CD4-positive, alpha-beta T cell treated with Interleukin-6 at 100 ng/mL for 8 hours (primary cell): ENCODE results near the gene ZFYVE28.
A peak's percentile ranks its signal among the peaks of the same experiment; 100 is the strongest.
"Not testable (repeated sequence)": the region's sequence is repeated elsewhere in the genome, so short reads cannot be mapped to it uniquely, and the experiment has no call there.

Experiments
- DNase-seq: peaks from one replicate; pipeline ENCODE4 v3.0.0-alpha.2; 2020; ENCODE audit warnings: mixed read lengths, low spot score

ZFYVE28 gene

DNA sequence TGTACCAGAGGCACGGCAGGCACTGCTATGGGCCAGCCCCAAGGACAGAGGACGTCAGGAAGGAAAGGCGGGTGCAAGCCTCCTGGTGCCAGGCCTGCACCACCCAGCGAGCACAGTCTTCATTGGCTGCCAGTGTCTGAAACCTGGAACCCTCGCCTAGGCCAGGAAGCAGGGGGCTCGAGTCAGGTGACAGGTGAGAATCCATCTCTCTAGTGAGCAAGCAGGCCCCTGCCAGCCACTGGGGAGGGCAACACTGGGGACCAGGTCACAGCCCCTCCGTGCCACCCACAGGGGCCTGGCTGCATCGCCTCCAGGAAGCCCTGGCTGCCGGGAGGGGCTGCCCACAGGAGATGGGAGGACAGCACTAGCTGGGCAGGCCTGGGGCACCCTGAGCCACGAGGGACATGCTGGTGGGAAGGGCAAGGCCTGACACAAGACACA lies 169.6 kb downstream of the ZFYVE28 start:
- no peak for DNase-seq

DNA sequence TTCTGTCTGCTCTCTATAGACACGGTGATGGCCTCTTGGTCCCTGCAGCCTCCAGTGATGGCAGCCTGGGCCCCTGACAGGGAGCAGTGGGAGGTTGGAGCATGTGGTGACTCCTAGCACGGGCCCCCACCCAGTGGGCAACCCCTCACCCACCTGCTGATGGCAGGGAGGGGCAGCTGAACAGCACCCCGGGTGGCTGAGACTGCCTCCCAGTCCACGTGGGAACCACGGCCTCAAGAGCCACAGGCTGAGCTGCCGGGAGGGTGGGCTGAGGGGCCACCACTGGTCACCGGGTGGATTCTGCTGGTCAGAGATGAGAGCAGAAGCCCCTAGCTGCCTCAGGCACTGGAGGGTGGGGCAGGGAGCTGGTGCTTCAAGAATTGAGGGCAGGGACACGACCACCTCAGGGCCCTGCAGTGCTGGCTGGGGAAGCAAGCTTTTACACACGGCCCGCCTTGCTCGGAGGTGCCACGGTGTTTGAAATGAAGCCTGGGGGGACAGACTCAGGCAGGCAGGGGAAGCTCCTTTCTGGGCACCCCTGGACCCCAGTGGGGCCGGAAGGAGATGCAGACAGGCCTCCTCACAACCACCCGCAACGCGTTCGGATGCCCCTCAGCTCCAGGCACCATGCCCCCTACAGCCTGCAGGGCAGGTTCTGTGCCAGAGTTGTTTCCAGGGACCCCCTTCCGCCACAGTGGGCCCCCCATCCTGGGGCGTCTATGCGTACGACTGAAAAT lies 170.2 kb downstream of the ZFYVE28 start:
- DNase-seq: no peak

DNA sequence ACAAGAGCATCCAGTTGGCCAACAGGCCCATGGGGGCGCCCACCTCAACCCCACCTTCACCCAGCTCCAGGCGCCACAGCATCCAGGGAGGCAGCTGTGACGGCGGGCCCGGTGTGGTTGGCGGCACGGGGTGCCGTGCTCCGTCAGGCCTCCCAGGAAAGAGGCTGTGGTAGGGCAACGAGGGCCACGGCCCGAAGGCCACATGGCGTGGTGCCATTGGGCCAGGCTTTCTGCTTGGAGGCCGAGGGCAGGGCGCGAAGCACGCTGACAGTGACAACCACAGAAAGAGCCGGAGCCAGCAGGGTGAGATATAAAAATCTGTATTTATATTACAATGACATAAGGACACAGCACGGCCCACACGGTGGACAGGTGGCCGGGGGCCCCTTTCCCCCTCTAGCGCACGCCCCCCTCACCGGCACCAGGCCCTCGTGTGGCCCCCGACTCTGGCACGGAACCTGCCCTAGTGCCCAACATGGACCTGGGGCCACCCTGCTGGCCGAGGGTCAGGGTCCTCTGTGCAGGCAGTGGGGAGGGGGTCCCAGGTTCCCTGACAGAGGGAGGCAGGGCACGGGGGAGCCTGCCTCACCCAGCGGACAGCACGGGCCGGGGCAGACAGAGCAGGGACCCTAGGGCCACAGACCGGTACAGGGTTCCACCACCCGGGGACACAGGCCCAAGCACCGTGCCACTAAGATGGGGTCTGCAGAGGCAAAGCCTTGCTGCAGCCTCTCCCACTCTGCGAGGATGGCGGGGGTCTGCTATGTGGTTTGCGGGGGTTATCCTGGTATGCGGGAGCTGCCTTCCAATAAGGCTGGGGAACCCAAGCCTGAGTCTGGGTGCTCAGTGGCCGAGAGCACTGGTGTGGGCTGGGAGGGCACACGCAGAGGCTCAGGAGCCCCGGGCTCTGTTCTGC lies 171.1 kb downstream of the ZFYVE28 start:
- DNase-seq: no peak

DNA sequence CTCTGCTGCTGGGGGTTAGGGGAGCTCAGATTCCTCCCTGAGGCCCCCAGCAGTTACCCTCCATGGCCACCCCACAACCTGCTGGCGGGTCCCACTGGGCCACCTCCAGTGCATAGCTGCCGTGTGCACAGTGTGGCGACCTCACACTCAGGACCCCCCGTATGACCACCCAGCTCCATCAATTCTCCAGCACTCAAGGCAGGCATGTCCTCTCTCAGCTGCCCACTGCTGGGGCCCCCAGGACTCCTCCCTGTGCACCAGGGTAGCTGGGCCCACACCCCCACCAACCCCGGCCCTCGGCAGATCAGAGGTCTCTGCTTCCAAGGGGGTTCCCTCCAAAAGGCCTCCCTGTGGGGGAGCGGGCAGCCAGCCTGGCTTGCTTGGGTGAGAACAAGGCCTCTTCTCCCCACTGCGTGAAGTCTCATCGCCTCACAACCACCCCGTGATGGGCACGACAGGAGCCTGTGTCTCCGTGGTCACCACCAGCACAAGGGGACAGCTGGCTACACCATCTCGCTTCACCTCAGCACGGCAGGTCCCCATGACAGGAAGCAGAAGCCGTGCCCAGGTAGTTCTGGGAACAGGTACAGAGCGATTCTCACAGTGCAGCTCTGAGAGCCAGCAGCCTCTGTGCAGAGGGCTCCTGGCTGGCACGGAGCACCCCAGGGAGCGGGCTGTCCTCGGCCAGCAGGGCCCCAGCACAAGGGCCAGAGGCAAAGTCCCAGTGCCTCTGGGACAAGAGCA lies 171.9 kb downstream of the ZFYVE28 start:
- DNase-seq: no peak

DNA sequence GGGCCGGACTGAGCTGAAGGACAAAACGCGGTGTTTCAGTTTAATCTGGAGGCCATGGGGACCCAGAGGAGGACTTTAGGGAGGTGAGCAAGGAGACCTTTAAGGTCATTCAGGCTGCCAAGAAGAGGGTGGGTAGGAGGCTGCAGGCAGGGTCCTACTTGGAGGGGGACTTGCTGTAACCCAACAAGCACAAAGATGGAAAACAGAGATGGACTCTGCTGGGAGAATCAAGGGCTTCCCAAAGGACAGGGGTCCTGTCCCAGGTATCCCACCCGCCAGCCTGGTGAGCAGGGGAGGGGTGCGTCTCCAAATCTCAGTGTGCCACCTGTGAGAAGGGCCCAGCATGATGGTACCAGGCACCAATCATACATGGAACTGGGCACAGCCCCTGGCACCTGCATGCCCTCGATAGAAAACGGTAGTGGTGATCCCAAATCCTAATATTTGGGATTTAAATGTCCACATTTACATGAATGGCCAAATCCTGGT lies 172.6 kb downstream of the ZFYVE28 start:
- DNase-seq: no peak

DNA sequence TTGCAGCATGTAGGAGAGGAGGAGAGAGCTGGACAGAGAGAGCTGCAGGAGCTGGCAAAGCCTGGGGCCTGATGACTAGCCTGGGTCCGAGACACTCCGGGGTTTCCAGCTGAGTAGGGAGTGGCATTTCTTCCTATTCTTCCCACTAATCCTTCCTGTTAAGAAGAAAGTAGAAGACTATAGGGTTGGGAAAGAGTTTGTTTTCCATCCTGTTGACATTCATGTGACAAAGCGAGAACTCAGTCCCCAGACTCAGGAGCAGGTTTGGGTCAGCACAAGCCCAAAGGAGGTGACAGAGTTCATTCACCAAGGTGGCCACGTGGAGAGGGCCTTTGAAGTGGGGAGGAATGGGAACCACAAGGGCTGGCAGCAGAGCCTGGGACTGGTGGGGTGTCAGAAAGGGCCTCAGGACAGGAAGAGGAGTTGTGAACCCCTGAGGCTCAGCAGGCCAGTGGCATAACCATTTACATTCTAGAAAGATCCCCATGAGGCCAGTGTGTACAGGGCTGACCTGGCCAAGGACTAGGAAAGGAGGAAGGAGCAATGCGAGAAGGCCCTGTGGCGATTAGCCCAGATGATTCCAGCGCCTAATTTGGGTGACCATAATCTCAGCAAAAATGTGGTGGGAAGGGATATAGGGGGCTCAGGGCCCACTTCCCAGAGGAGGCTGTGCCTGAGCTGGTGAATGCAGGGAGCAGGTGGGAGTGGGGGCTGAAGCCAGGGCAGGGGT lies 173.2 kb downstream of the ZFYVE28 start:
- DNase-seq: no peak

DNA sequence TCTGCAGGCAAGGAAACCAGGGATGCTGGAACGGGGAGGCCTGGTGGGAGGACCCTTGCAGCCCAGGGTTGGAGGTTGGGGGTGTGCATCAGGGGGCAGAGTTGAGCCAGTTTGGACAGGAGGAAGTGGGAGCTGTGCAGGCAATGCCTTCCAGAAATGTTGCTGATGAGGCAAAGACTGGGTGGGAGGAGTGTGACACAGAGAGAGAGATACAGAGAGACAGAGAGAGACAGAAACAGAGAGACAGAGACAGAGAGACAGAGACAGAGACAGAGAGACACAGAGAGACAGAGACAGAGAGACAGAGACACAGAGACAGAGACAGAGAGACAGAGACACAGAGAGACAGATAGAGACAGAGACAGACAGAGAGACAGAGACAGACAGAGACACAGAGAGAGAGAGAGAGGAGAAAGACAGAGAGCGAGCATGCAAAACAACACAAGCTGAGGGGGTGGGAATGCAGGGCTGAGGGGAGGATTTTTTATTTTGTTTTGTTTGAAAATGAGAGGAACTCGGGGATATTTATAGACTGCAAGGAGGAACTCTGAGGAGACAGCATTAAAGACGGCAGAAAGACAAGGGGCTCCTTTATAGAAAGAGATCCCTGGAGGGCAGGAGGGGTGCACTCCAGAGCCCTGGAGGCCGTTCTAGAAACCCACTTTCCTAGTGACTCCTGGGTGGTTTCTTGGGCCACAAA lies 174.6 kb downstream of the ZFYVE28 start:
- no peak for DNase-seq

DNA sequence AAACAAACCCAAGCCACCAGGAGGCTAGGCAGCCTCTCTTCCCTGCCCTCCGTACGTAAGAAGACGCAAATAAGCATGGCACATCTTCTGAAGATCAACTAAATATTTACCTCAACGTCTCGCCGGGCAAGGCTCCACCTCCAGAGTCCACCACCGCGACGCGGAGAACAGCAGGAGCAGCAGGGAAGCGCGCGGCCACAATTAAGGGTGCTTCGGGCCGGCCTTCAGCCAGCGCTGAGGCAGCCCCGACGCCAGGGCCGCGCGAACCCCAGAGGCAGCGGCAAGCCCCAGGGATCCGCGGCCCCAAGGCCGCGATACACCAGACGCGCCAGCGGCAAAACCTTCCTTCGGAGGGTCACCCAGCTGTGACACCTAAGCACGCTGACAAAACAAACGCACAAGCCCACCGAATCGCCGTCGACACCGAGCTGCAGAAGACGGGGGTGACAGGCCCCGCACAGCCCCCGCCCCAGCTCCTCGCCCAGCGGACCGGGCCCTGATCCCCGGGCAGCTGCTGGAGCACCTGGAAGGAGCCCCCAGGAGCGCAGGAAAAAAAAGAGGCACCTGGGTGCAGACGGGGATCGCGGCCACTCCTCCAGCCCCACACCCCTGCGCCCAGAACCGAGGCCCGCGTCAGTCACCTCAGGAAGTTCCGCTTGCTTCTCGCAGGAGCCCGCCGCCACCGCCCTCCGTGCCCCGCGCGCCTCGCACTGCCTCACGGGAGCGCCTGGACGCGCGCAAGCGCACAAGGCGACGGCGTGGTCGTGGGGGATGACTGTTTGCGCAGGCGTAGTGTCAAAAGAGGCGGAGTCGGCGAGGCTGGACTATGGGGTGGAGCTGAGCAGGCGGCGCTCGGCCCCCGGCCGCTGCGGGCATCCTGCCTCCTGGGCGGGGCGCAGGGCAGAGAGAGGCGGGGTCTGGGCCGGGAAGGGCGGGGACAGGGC lies 176.8 kb downstream of the ZFYVE28 start, which contains the start of the genes HAUS3 and POLN:
HAUS3 (minus strand) TSS at position 712 of the 944 bp plus-strand sequence. CDS start 1,175 bp downstream, outside the sequence.
POLN (minus strand) TSS at position 712 of the 944 bp plus-strand sequence. CDS start 12,890 bp downstream, outside the sequence.
- DNase-seq: peak; percentile 99

DNA sequence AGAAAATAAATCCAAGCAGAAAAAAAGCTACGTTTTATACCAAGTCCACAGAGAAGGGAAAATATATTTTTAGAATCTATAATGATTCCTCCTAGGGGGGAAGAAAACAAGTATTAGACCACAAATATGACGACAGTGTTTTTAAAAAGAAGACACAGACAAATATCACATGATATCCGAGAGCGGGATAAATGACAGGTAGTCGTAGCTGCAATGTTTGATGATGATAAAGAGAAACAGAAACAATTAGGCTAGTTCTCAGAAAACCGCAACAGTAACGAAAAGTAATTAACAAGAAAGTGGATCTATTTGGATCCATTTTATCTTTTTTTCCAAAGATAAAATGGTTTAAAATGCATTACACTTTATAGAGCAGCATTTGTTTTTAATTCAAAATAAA lies 177.4 kb downstream of the ZFYVE28 start:
- DNase-seq: no peak

DNA sequence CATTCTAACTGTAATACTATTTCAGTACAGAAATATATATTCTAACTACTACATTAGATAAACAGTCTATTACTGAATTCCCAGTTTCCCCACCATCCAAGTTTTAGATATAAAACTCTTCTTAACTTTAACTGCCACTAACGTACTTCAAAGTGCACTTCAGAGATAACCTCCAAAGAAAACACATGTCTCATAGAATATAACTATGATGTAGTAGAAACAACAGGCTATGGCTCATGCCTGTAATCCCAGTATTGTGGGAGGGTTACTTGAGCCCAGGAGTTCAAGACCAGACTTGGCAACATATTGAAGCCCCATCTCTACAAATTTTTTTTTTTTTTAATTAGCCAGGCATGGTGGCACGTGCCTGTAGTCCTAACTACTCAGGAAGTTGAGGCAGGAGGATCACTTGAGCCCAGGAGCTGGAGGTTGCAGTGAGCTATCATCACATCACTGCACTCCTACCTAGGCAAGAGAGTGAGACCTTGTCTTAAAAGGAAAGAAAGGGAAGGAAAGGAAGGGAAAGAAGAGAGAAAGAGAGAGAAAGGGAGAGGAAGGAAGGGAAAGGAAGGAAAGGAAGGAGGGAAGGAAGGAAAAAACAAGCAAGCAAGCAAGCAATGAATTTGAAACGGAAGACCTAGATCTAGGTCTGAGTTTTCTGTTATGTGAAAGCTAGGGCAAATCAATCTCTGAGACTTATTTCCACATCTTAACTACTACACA lies 181.3 kb downstream of the ZFYVE28 start:
- DNase-seq: no peak

DNA sequence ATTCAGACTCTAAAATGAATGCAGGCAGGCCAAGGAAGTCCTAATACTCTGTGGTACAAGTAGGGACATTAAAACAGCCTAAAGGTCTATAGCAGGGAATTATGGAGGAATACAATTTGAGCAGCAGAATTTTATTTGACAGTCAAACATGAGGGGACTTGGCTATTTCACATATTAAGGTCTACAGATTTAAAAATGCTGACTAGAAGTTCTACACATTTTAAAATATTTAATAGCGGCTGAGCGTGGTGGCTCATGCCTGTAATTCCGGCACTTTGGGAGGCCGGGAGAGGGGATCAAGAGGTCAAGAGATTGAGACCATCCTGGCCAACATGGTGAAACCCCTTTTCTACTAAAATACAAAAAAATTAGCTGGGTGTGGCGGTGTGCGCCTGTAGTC lies 187.4 kb downstream of the ZFYVE28 start:
- DNase-seq: no peak

DNA sequence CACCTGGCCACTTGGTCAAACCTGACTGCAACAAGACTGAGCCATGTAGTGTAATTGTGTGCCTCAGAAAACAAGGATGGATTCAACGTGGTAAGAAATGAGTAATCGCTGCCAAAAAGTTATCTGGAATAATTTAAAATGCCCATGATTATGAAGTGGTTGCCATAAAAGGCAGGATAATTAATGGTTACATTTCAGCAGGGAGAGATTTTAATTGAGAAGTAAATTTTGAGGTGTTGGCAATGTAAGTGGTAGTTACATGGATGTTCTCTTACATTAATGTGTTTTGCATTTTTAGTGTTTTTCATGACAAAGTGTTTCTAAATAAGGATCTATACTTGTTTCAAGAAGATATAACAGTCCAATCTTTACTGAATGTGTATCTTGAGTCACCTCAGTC lies 192.2 kb downstream of the ZFYVE28 start:
- no peak for DNase-seq

DNA sequence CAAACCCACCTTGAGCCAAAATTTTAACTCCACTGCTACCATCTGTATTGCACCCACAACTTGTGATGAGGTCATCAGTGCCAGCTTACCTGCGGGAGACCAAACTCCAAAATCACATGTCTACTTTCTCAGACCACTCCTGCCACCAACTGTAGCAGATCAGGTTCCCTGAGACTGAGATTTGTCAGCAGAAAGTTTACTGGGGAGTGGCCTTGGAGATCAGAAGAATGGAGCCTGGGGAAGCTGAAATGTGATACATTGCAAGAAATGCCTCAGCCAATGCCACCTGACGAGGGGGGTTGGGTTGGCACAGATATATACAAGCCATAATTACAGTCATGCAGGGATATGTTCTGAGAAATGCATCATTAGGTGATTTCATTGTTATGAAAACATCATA lies 195.6 kb downstream of the ZFYVE28 start:
- no peak for DNase-seq

DNA sequence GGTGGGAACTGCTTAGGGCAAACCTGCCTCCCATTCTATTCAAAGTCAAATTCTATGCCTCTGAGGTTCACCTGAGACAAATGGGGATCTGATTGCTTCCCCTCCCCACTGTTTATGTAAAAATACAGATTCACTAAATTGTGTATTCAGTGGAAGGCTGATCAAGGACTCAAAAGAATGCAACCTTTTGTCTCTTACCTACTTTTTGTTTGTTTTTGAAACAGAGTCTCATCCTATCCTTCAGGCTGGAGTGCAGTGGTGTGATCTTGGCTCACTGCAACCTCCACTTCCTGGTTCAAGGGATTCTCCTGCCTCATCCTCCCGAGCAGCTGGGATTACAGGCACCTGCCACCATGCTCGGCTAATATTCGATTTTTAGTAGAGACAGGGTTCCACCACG lies 197.1 kb downstream of the ZFYVE28 start:
- DNase-seq: not testable (repeated sequence)

DNA sequence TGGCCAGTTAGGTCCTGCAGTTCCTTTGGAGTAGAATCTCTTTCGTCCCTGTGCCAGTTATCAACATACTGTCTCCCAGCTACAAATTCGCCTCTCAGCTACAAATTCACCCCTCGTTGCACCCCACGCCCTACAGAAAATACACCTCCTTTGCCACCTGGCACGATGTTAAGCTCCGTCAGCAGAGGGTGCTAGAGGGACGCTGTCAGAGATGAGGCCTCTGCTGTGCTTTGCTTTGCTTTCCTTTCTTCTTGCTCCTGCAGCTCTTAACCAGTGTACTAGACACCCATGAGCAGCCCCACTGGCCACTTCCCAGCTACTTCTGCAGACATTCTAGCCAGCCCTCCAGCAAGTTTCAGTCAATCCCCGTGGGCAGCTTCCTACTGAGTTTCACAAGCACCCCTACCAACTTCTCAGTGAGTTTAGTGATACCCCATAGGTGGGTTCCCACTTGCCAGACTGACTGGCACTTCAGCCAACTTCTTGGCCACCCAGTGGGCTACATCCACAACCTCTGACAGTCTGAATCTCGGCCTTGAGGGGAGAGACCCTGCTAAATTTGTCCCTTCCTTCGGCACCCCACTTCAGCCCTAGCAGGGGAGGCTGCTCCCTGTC lies 198.3 kb downstream of the ZFYVE28 start:
- DNase-seq: peak; percentile 76
